Muscle layer of colon (tissue), 2 donors: ENCODE measurements around the gene TRPM3.

Experiments used
- H3K27ac ChIP-seq: one replicate; pipeline ENCODE4 v1.7.0; 2013; ENCODE audit warnings: low read depth, mild to moderate bottlenecking, low read length, moderate library complexity
- H3K27me3 ChIP-seq, 2 donors: one replicate each; pipeline ENCODE4 v1.7.0; 2013; ENCODE audit warnings: low read length in 2 of 2, mild to moderate bottlenecking in 2 of 2; ENCODE audit not compliant: insufficient read depth in 2 of 2, control insufficient read depth in 1 of 2
- H3K36me3 ChIP-seq: one replicate; pipeline ENCODE4 v1.7.0; 2013; ENCODE audit warnings: mild to moderate bottlenecking, low read length; ENCODE audit not compliant: insufficient read depth
- H3K4me1 ChIP-seq: one replicate; pipeline ENCODE4 v1.7.0; 2013; ENCODE audit warnings: mild to moderate bottlenecking, low read length; ENCODE audit not compliant: insufficient read depth
- H3K4me3 ChIP-seq, 2 donors: one replicate each; pipeline ENCODE4 v1.7.0; 2013; ENCODE audit warnings: low read length in 2 of 2, low read depth in 1 of 2, mild to moderate bottlenecking in 1 of 2, moderate library complexity in 1 of 2
- H3K9ac ChIP-seq: one replicate; pipeline ENCODE4 v1.7.0; 2013; ENCODE audit warnings: low read length
- H3K9me3 ChIP-seq: one replicate; pipeline ENCODE4 v1.7.0; 2013; ENCODE audit warnings: mild to moderate bottlenecking, low read length
- donor health status: abdominal sarcoma.
- donor health status: Adenocarcinoma of cecum.

Gene TRPM3

DNA sequence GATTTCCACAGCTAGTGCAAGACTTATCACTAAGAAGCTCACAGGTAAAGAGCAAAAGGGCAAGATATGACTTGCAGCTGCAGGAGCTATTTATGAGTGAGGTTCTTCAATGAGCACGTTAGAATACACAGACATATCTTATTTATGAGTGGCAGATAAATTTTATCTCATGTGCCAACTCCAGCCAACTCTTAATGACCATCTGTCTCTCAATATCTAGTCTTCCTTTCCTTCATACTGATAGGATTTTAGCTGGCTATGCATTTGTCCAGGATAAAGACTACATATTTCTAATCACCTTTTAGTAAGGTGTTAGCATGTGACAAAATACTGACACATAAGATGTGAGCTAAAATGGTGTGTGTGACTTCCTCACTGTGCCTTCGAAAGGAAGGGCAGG lies 304.5 kb downstream of the TRPM3 start:
- Histone ChIP-seq H3K36me3 (no peaks in the 10 kb centered on the region), H3K9me3 (no peaks in the 10 kb centered on the region), H3K4me1 (no peaks in the 10 kb centered on the region), H3K9ac (no peak overlapping the region), H3K27ac (no peak overlapping the region), H3K27me3 (no peaks in the 10 kb centered on the region), H3K4me3 (no peak overlapping the region)

DNA sequence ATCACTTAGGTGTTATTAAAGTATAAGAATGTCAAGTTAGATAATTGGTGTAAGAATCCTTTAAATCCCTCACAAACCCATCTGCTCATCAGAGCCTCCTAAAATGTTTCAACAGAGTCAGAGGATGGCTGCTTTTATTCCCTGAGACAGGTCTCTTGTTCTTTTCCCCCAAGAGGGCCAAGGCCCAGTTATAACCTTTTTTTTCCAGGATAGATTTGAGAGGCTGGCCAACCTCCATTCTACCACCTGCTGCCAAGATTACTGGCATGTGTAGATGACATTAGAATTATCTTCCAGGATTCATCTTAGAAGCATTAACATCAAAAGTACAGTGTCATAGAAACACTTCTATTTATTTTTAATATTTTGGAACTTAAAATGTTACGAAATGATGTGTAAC lies 305.1 kb downstream of the TRPM3 start:
- H3K4me1 ChIP-seq: no peaks in the 10 kb centered on the region
- no peaks in the 10 kb centered on the region for H3K9me3 ChIP-seq
- H3K4me3 ChIP-seq: no peak overlapping the region
- H3K9ac ChIP-seq: no peak overlapping the region
- H3K36me3 ChIP-seq: no peaks in the 10 kb centered on the region
- no peak overlapping the region for H3K27ac ChIP-seq
- no peaks in the 10 kb centered on the region for H3K27me3 ChIP-seq

DNA sequence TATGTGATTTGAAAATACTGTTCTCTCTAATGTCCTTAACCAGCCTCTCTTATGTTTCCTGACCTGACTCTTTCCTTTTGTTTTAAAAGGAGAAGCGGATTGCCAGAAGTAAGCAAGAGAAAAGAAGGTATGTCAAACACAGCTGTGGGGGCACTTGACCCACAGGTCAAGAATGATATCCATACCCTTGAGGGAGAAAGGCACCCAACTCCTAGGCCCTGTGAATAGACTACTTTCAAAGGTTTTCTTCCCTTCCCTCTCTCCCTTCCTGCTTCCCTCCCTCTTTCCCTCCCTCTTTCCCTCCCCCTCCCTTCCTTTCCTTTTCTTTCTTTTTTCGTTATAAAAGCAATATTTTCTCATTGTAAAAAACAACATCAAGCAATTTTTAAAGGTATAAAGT lies 306.8 kb downstream of the TRPM3 start:
- H3K27me3 ChIP-seq: no peaks in the 10 kb centered on the region
- no peaks in the 10 kb centered on the region for H3K9me3 ChIP-seq
- no peaks in the 10 kb centered on the region for H3K36me3 ChIP-seq
- no peak overlapping the region for H3K27ac ChIP-seq
- no peak overlapping the region for H3K4me3 ChIP-seq
- H3K9ac ChIP-seq: no peak overlapping the region
- H3K4me1 ChIP-seq: no peaks in the 10 kb centered on the region

DNA sequence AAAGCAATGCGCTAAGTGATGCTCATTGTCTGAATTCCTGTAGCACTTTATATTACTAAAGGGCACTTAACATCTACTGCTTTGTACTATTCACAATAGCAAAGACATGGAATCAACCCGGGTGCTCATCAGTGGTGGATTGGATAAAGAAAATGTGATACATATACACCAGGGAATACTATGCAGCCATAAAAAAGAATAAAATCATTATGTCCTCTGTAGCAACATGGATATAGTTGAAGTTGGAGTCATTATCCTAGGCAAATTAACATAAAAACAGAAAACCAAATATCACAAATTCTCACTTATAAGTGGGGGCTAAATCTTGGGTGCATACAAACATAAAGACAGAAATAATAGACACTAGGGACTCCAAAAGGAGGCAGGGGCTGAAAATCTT lies 308.3 kb downstream of the TRPM3 start:
- no peaks in the 10 kb centered on the region for H3K27me3 ChIP-seq
- H3K4me1 ChIP-seq: no peaks in the 10 kb centered on the region
- no peak overlapping the region for H3K4me3 ChIP-seq
- no peak overlapping the region for H3K9ac ChIP-seq
- H3K27ac ChIP-seq: no peak overlapping the region
- no peaks in the 10 kb centered on the region for H3K36me3 ChIP-seq
- H3K9me3 ChIP-seq: no peaks in the 10 kb centered on the region

DNA sequence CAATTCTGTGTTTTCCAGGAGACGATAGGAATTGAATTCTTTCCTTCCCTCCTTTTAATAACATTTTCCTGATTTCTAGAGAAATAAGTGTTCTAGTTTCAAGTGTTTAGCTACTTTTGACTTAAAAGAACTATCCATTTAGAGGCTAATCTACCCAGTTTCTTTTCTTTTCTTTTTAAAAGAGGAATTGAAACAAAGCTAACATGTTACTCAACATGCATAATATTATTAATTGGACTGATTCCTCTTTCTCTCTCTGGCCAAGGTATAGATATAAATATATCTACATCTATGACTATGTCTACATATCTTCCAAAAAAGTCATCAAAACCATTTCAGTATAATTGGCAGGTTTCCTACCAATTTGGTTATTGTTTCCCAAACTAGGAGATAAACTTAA lies 309.8 kb downstream of the TRPM3 start:
- Histone ChIP-seq H3K4me1 (no peaks in the 10 kb centered on the region), H3K36me3 (no peaks in the 10 kb centered on the region), H3K9ac (no peak overlapping the region), H3K4me3 (no peak overlapping the region), H3K9me3 (no peaks in the 10 kb centered on the region), H3K27me3 (no peaks in the 10 kb centered on the region), H3K27ac (no peak overlapping the region)

DNA sequence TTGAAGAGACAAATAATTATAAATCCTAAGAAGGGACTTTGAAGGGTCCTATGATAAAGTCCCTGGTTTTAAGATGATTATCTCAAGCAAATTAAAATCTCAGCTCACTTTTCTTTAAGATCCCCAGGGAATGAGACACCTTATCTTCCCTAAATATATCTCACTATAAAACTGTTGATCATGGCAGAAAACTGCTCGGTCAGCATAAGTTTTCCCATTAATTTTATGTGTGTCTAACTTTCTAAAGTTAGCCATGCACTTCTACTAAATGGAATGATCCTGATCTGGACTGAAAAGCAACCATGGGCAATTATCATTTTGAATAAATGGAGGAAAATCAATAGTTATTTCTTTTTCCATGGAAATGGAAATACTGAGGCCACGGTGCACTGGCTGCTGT lies 314.5 kb downstream of the TRPM3 start:
- H3K4me1 ChIP-seq: no peaks in the 10 kb centered on the region
- H3K27me3 ChIP-seq: no peaks in the 10 kb centered on the region

DNA sequence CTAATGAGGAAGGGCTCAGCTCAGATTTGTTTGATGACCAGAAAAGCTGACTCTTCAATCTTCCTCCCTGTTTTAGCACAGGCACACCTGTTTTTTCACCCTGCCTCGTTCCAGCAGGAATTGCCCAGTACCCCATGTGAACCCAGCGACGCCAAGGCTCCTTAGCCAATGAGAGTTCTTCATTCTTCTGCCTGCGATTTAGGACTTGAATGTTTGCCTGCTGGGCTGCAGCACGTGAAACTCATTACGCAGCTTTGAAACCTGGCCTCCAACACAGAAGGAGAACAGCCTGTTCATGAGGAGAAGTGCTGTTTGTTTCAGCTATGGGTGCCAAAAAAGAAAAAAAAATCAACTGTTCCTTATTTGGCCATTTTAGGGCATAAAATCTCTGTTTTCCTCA lies 315.5 kb downstream of the TRPM3 start:
- H3K27ac ChIP-seq: no peak overlapping the region
- H3K4me3 ChIP-seq: no peak overlapping the region
- H3K9me3 ChIP-seq: no peaks in the 10 kb centered on the region
- no peaks in the 10 kb centered on the region for H3K36me3 ChIP-seq
- H3K9ac ChIP-seq: no peak overlapping the region
- no peaks in the 10 kb centered on the region for H3K4me1 ChIP-seq
- no peaks in the 10 kb centered on the region for H3K27me3 ChIP-seq

More for the DNA sequence above, 314.5 kb downstream of the TRPM3 start:
- no peak overlapping the region for H3K9ac ChIP-seq
- no peak overlapping the region for H3K4me3 ChIP-seq
- H3K36me3 ChIP-seq: no peaks in the 10 kb centered on the region
- no peak overlapping the region for H3K27ac ChIP-seq
- no peaks in the 10 kb centered on the region for H3K9me3 ChIP-seq

DNA sequence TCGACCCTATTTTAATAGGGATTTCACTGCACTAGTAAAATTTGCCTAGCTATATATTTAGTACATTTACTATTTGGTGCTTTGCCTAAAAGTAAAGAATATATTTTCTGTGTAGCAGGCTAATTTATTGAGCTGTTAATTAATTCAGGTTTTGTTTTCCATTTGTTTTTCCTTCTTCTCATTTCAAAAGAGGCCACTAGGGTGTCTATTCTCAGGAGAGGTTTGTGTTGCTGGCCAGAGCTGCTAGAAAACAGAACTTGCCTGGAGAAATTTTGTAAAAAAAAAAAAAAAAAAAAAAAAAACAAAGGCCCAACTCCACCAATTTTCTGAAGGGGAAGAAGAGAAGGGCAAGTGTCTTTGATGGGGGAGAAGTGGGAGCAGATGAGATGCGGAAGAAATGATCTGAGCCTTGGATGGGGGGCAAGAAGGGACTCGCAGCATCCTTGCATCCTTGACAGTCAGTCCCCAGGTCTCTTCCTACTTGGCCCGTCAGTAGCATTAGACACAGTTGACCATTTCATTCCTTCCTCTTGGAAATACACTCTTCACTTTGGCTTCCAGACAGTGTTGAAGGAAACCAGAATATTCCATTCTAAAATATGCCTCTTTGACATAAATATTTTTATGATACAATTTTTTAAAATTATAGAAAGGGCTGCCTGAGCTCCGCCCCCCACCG lies 318.5 kb downstream of the TRPM3 start:
- Histone ChIP-seq H3K36me3 (no peaks in the 10 kb centered on the region), H3K4me3 (no peak overlapping the region), H3K9me3 (no peaks in the 10 kb centered on the region), H3K9ac (no peak overlapping the region), H3K4me1 (no peaks in the 10 kb centered on the region), H3K27me3 (no peaks in the 10 kb centered on the region), H3K27ac (no peak overlapping the region)

DNA sequence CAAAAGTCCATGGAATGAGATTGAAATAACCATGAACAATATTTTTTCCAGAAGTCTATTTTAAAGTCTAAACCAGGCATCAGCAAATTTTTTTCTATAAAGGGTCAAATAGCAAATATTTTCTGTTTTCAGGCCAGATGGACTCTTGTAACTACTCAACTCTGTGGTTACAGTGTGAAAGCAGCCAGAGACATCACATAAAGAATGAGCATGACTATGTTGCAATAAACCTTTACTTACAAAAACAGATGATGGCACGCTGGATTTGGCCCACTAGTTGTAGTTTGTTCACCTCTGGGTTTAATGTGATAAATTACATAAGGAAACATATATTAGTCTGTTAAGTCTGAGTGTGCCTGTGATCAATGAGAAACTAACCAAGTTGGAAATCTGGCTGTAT lies 319.2 kb downstream of the TRPM3 start:
- Histone ChIP-seq H3K36me3 (no peaks in the 10 kb centered on the region), H3K9me3 (no peaks in the 10 kb centered on the region), H3K27me3 (no peaks in the 10 kb centered on the region), H3K27ac (no peak overlapping the region), H3K4me3 (no peak overlapping the region), H3K9ac (no peak overlapping the region), H3K4me1 (no peaks in the 10 kb centered on the region)

DNA sequence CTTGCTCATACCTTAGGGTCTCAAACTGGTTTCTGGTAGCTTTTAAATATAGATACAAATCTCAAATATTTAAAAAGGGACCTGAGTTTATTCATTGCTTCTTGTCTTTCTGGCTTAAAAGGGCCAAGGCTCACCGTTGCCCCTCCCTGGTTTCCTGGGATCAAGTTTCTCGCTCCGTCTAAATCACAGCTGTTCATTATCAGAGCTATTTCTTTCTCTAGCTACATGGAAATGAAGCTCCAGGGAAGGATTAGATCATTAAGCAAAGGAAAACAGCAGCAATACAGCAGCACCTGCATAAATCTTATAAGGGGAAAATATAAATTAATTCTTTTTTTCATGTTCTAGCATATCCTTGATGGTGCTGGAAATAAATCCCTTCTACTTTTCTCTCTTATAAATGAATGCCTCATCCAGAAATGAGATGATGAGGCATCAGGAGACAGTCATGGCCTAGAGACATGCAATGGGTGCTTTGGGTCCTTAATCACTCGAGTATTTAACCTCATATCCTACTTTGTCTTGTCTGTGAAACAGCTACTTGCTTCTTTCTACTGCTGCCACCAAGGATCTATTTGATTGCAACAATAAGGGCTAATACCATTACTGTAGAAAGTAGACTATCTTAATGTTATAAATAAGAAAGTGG lies 320.1 kb downstream of the TRPM3 start:
- H3K4me3 ChIP-seq: no peak overlapping the region
- no peak overlapping the region for H3K9ac ChIP-seq
- no peaks in the 10 kb centered on the region for H3K9me3 ChIP-seq
- H3K27ac ChIP-seq: no peak overlapping the region
- no peaks in the 10 kb centered on the region for H3K27me3 ChIP-seq
- H3K36me3 ChIP-seq: no peaks in the 10 kb centered on the region
- H3K4me1 ChIP-seq: no peaks in the 10 kb centered on the region

DNA sequence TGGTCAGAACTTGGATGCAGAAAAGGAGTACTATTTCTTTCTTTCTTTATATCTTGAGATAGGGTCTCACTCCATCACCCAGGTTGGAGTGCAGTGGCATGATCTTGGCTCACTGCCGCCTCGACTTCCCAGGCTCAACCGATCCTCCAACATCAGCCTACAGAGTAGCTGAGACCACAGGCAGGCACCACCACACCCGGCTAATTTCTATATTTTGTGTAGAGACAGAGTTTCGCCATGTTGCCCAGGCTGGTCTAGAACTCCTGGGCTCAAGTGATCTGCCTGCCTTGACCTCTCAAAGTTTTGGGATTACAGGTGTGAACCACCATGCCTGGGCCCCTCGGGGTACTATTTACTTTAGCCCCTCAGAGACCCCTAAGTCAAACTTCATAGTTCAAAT lies 323.4 kb downstream of the TRPM3 start:
- Histone ChIP-seq H3K27me3 (no peaks in the 10 kb centered on the region), H3K4me1 (no peaks in the 10 kb centered on the region), H3K9ac (no peak overlapping the region), H3K36me3 (no peaks in the 10 kb centered on the region), H3K4me3 (no peak overlapping the region), H3K9me3 (no peaks in the 10 kb centered on the region), H3K27ac (no peak overlapping the region)

DNA sequence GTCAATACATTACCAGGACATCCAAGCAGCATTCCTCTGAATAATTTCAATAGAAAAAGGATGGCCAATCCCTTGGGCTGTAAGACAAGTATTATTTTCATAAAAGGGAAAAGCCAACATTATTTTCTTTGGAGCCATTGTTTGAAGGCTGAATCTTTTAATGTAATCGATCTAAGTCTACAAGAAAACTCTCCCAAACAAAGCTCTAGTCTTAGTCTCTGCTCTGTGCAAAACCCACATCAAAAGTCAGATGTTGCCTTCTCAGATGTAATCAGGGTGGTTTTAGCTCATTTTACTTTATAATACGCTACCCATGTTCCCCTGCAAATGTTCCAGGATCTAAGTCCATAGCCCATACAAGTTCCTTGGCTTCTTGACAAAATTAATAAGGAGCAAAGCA lies 325.6 kb downstream of the TRPM3 start:
- Histone ChIP-seq H3K9ac (no peak overlapping the region), H3K36me3 (no peaks in the 10 kb centered on the region), H3K27me3 (no peaks in the 10 kb centered on the region), H3K4me3 (no peak overlapping the region), H3K4me1 (no peaks in the 10 kb centered on the region), H3K27ac (no peak overlapping the region), H3K9me3 (no peaks in the 10 kb centered on the region)
